ENCODE results near the gene SLC2A9.

Gene SLC2A9

GRCh38 chr4:9952415-9952950 lies 68.8 kb downstream of the SLC2A9 start:
- DNase-seq = no peak

- DNase-seq = no peak
These were observed 71.7 kb downstream of the SLC2A9 start for GRCh38 chr4:9949573-9949972.

DNA sequence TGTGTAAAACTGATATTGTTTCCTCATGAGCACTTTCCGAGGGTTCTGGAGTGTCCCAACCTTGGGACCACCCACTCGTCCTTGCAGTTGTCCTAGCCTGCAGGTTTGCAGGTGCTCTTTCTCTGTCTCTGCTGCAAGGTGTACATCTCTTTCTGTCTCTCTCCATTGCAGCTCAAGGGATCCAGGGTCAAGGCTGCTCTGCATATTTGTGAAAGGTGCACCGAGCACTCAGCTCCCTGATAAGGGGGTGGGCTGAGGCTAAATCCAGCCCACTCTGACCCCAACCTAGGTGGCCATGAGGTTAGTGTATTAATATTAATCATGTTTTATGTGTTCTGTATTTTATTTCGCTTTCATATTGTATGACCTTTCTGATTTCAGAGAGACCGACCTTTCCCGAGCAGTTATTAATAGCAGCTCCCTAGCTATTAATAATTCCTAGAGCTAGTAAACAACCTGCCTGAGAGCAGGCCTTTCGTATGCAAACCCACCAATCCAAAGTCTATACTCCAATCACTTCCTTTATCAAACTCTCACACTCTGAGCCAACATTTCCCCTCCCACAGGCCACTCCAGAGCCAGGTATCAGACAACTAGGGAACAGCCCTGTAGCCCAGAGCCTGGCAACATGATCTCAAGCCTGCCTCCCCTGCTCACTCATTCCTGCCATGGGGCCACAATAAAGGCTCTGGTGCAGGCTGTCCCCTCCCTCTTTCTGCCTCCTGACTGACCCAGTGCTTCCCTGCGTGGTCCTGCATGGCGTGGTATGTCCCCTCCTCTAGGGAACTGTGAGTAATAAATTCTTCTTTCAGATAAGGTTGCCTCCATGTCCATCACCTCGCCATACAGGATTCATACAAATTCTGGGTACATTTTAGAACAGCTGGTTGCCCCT lies 73.9 kb downstream of the SLC2A9 start:
- DNase-seq = no peak

DNA sequence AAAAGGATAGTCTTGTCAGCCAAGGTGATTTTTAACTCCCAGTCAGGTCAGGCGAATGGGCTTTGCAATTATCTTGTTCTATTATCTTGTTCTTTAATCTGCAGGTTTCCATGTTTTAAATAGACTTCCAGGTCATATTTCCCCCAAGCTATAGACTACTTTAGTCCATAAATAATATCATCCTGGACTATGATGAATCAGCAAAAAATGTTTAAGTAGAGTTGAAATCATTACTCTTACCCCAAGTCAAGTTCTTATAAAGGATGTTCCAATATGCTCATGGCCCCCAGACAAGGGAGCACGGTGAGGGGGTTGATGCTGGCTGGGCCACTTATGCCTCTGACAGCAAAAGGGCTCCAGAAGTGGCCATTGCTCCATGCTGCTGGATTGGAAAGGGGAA lies 75.1 kb downstream of the SLC2A9 start:
- DNase-seq = no peak

GRCh38 chr4:9944431-9945425 lies 76.6 kb downstream of the SLC2A9 start:
- no peak for DNase-seq

GRCh38 chr4:9943761-9944160 lies 77.5 kb downstream of the SLC2A9 start:
- DNase-seq = no peak

GRCh38 chr4:9942921-9943600 lies 78.2 kb downstream of the SLC2A9 start:
- DNase-seq = no peak

GRCh38 chr4:9942139-9942538 lies 79.2 kb downstream of the SLC2A9 start:
- DNase-seq = no peak

DNA sequence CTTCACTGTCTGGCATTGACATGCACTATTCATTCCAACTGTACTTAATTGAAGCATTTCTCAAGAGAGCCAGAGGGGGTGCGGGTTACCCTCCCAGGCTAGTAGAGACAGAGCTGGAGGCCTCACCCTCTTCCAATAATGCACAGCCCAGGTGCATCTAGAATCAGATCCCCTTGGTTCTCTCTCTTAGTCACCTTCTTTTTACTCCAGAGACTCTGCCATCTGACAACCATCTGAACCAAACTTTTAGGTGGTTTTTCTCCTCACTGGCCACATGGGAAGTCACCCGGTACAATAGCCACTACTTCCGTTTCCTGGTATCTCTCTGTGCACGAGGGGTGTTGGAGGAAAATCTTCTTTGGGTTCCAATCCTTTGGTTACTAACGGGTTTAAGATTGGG lies 81.3 kb downstream of the SLC2A9 start:
- no peak for DNase-seq

DNA sequence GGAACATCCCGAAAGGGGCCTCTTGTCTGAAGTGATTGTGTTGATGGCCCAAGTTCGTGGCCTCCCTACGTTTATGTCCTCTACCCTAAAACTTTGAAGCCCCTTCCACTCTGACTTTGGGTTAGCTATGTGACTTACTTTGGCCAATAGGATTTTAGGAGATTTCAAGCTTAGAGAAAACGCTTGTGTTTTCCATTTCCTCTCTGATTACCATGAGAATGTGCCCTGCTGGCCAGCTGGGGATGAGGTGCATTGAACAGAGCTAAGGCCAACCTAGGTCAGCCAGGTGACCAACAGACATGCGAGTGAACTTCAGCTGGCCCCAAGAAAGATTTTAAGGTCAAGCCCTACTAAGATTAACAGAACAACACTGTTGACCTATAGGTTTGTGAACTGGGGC lies 82.4 kb downstream of the SLC2A9 start:
- no peak for DNase-seq

DNA sequence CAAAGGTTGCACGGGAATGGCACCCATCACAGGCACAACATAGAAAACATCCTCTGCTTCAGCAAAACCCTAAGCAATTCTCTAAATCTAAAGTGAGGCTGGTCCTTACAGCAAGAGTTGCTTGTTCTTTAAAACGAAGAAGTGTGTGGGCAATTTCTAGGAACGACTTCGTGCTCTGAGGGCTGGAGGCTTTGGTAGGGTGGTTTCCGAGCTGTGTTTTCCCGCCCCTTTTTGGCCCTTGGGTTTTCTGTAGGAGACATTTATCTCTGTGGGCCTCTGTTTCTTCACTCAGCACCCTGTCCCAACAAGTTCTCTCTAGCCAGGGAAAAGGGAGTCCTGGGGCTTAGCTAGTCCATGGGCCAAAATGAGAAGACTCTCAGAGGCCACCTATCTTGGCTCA lies 84.2 kb downstream of the SLC2A9 start:
- DNase-seq = no peak

DNA sequence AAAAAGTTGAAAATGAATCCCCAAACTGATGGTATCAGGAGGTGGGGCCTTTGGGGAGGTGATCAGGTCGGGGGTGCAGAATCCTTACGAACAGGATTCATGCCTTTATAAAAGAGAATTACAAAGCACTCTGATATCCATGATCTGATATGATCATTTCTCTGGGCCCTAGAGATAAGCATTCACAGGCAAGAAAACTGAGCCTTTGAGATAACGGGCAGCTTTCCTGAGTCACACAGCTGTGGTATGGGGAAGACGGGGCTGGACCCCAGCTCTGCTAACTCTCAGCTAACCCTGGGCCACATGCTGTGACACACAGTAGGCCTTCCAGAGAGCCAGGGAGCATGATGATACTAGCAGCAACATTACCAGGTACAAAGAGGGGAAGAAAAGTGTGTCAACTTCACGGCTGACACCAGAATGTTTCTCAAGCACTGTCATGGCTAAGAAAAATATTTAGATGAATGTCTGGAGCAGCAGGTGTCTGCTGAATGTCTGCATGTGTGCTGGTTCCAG lies 85.1 kb downstream of the SLC2A9 start:
- no peak for DNase-seq

GRCh38 chr4:9933956-9934355 lies 87.3 kb downstream of the SLC2A9 start:
- no peak for DNase-seq

DNA sequence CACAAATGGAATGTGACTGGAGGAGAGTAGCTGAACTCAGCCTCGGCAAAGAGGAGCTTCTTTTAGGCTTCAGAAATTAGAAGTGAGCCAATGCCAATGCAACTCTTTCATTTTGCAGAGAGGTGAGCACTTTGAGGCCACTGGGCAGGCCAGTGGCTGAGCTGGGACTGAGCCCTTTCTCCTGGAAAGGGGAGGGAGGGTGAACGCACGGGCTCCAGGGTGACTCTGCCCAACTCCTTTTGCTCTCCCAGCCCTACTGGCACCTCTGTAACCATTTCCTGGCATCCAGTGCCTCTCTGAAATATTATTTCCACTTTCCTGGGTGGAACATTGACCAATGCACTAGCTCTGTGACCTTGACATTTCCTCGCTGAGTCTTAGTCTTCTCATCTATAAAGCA lies 88.1 kb downstream of the SLC2A9 start:
- DNase-seq = no peak

GRCh38 chr4:9932771-9933170 lies 88.5 kb downstream of the SLC2A9 start:
- DNase-seq = no peak

DNA sequence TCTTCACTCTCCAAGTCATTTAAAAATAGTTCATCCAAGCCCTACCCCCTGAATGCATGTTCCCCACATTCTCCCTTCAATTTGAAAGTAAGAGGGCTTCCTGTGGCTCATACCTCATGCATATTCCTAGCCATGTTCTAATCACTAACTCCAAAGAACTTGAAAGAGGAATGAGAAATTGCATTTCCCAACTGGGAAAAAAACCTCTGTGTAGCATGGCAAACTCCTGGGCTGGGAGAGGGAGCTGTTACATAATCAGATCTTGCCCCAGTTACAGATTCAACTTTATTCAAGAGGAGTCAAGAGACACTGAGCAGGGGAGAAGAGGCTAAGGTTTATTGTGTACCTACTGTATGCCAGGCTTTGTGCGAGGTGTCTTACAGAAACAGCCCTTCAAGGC lies 90.2 kb downstream of the SLC2A9 start:
- DNase-seq = no peak

GRCh38 chr4:9929111-9929510 lies 92.2 kb downstream of the SLC2A9 start:
- DNase-seq = no peak

- no peak for DNase-seq
These were observed 93.8 kb downstream of the SLC2A9 start for GRCh38 chr4:9927341-9928007.

DNA sequence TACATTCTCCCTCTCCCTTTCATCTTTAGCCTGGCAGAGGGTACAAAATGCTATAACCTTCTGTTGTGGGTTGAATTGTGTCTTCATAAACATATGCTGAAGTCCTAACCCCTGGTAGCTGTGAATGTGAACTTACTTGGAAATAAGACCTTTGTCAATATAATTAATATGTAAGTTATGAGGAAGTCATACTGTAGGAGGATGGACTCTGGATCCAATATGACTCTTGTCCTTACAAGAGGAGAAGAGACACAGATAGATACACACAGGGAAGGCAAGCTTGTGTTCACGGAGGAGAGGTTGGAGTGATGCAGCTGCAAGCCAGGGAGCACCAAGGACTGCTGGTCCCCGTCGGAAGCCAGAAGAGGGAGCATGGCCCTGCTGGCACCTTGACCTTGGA lies 94.7 kb downstream of the SLC2A9 start:
- DNase-seq = no peak

DNA sequence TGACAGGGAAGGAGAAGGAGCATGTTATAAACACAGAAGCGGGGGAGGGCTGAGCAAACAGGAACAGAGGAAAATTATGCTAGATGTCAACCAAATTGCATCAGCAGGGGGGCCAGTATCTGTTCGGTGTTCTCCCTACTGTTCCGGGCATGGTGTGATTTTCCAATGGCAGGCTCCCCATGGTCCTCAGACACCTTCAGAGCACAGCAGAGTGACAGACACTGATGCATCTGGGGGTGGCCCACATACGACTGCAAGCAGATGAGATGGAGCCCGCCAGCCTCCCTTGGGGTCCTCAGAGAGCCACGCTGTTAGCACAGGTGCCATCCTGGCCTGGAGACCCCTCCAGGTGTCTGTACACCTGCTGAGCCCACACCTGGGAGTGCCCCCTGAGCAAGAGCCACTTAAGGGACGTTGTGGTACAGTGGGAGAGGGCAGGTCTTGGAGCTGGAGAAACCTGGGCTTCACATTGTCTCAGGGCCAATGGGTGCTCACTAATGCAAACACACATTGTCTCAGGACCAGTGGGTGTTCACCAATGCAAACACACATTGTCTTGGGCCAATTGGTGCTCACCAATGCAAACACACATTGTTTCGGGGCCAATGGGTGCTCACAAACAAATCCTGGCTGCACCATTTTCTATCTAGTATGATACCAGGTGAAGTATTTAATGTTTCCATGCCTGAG lies 95.4 kb downstream of the SLC2A9 start:
- no peak for DNase-seq

DNA sequence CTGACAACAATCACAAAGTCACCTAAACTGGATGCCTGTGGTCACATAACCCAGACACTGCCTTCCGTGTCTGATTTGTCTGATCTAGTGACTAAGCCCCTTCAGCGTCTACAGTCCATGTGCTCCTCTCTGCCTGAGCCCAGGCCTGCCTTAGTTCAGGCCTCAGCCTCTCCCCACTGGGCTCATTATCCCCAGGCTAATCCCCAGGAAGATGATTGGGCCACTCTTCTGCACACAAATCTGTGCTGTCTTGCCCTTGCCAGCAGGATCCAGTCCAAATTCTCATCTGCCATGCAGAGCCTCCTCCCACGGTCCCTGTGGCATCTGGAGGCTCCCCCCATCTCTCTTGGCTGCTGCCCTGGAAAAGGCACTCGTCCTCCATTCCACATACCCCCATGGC lies 96.5 kb downstream of the SLC2A9 start:
- DNase-seq = no peak

Data from CD4-positive, alpha-beta T cell treated with Interleukin-17A for 4 hours (primary cell).